Subcutaneous adipose tissue (tissue), 4 donors: ENCODE measurements around the gene AFF3. TPM values are rescaled to one million over a fixed set of nuclear protein-coding genes. Genes with fewer than 3 reads are reported as not detected.

ENCODE experiments used
- CTCF ChIP-seq: fragments of 450-650 bp; IDR thresholded peaks from one replicate; pipeline ENCODE4 v1.5.1; 2016; ENCODE audit warnings: low read depth, mild to moderate bottlenecking, control low read depth, antibody characterized with exemption, moderate library complexity
- total RNA-seq, 4 donors: library from RNA; depleted of rRNA; stranded (reverse); fragments of >200 nt; gene quantifications; one replicate each; pipeline ENCODE4 v1.1.0, GENCODE V29; 2016

Gene AFF3
- total RNA-seq, 4 donors from 2014 or later, result 2.5 to 6.2 (median 5.6) TPM

DNA sequence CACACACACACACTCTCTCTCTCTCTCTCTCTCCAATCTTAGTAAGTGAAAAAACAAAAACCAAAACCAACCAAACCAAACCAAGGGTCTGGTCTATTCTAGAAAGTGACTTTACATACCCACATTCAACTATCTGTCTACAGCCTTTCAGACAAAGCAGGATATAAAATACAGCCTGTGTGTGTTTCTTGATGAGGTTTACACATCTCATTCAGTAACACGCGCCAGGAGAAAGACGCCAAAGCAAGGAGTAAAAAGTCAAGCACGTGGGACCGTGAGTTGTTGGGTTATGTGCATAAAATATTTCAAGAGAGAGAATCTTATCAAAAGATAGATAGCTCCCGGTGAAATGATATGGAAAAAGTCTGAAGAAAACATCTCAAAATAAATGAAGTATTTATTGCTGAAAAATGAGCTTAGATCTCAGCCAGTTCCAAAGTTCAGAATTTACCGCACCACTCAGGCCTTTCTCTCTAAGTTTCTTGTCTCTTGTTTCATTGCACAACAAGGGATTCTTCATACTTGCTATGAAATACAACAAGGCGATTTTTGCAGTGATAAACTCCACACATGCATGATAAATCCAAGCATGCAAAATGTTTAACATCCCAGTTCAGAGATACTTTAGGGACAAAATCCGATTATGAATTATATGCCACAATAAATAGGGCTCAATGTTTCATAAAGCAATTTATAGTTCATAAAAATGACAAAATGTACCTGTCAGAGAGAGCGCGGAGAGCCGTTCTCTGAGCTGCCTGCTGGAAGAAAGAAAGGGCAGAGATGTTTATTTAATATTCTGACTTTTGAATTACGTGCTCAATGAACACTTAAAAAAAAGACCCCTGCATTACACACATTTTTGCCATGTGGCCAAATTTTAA lies 493.2 kb downstream of the AFF3 start:
- TF ChIP-seq CTCF, result no peak

DNA sequence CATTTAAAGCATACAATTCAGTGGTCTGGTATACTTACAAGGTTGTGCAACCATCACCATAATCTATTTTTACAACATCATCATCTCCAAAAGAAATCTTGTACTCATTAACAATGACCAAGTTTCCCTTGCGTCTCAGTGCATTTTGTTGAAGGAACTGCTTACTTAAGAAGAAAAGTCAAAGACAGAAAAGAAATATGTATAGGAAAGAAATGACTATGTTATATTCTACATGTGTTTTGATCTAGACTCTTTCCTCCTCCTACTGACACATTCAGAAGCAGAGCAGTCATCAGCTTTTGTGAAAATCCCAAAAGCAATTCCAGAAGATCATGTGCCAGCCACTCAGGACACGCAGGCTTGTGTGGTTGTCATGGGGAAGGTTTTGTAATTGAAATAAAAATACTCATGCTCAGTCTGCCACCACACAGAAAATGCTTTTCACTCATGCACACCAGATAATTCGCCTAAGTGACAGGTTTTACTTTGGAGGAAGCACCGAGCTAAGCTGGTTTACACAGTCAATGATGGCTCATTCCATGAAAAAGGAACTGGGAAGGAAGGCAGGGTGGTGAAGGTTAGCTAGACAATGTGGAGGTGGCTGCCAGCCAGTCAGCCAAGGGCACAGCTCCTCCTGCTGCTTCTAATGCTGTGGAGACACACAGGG lies 494.1 kb downstream of the AFF3 start:
- no peak for TF ChIP-seq CTCF

- TF ChIP-seq CTCF, result no peak
These were observed 496.4 kb downstream of the AFF3 start for GRCh38 chr2:99645960-99646359.

DNA sequence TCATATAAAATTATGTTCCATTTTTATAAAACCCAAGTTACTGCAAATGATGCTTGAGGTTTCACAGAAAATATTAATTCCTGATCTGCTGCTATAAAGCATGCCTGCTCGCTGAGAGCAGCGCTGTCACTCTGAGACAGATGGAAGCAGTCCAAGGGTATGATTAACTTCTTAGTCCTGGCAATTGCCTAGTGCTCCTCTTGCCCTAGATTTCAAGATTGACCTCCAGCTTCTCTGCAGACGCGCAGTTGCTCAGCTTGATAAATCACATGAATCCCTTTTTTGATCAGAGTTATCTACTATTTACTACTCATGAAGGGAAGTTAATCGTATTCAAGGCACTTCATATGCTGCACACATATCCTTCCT lies 498.0 kb downstream of the AFF3 start:
- no peak for TF ChIP-seq CTCF

DNA sequence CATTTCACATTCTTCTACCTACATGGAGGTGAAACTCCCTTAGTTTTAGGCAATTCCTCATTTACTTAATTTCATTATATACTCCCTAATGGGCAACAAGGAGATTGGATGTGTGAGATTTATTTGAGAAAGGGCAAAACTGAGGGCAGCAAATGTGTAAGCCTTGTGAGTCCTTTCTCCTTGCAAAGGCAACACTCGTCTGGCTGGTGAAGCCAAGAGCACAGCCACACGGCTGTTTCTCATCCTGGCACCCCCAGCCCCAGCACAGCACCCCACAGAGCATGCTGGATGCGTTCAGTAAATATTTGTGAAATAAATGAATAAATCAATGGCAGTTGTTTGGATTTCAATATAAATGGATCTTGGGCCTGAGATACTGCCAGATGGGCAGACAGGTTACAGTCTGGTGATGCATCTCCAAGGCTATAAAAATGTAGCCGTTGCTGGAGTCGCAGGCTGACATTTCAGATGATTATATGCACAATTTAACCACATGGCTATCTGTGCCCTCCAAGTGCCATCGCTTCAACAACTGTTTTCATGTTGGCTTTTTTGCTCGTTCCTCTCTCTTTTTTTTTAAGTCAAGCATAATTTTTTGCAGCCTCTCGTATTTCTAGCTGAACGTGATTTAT lies 498.5 kb downstream of the AFF3 start:
- TF ChIP-seq CTCF, result no peak

GRCh38 chr2:99641999-99642398 lies 500.4 kb downstream of the AFF3 start:
- no peak for TF ChIP-seq CTCF

- TF ChIP-seq CTCF, result no peak
These were observed 501.7 kb downstream of the AFF3 start for GRCh38 chr2:99640635-99641151.
